ENCODE data around the gene ASXL2. TPM values are rescaled to one million over a fixed set of nuclear protein-coding genes. Genes with fewer than 3 reads are reported as not detected.

The ASXL2 gene
- total RNA-seq, 1 donor from 2014 or later: 33.7 TPM

GRCh38 chr2:25799301-25799700 lies 79.0 kb downstream of the ASXL2 start:
- DNase-seq (ENCODE audit: low spot score): no peak

DNA sequence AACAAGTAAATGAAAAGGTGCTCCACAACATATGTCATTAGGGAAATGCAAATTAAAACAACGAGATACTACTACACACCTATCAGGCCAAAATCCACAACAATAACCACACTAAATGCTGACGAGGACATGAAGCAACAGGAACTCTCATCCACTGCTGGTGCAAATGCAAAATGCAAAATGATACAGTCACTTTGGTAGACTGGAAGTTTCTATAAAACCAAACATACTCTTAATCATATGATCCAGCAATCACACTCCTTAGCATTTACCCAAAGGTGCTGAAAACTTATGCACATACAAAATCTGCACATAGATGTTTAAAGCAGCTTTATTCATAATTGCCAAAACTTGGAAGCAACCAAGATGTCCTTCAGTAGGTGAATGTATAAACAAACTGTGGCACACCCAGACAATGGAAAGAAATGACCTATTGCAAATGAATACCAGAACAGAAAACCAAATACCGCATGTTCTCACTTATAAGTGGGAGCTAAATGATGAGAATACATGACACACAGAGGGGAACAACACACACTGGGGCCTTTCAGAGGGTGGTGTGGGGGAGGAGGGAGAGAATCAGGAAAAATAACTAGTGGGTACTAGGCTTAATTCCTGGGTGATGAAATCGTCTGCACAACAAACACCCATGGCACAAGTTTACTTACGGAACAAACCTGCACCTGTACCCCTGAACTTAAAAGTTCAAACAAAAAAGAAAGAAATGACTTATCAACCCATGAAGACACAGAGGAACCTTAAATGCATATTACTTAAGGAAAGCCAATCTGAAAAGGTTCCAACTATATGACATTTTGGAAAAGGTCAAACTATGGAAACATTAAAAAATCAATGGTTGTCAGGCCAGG lies 80.4 kb downstream of the ASXL2 start:
- no peak for DNase-seq (ENCODE audit: low spot score)

GRCh38 chr2:25794544-25795276 lies 83.6 kb downstream of the ASXL2 start:
- DNase-seq (ENCODE audit: low spot score): no peak

GRCh38 chr2:25790074-25790790 lies 88.1 kb downstream of the ASXL2 start:
- no peak for DNase-seq (ENCODE audit: low spot score)

- DNase-seq (ENCODE audit: low spot score): no peak
Measured at GRCh38 chr2:25788457-25788856, 89.8 kb downstream of the ASXL2 start.

DNA sequence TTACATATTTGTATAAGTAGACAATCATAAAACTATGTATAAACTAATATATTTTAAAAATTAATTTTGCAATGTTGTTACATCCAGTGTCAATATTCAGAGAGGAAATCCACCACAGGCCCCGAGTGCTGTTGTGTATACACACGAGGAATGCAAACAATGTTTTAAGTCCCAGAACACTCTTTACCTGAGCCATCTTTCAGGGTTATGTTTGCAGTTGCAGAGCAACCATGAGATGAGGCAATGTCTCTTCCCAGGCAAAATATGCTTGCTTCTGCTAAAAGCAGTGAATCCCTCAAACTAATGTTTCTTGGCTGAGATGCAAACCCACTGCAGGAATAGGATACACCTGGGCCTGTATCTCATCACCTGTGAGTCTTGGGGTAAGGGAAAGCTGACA lies 91.3 kb downstream of the ASXL2 start:
- no peak for DNase-seq (ENCODE audit: low spot score)

- DNase-seq (ENCODE audit: low spot score): no peak
Measured at GRCh38 chr2:25784404-25784803, 93.9 kb downstream of the ASXL2 start.

GRCh38 chr2:25777077-25777476 lies 101.2 kb downstream of the ASXL2 start:
- no peak for DNase-seq (ENCODE audit: low spot score)

GRCh38 chr2:25772078-25772477 lies 106.2 kb downstream of the ASXL2 start:
- DNase-seq (ENCODE audit: low spot score): no peak

DNA sequence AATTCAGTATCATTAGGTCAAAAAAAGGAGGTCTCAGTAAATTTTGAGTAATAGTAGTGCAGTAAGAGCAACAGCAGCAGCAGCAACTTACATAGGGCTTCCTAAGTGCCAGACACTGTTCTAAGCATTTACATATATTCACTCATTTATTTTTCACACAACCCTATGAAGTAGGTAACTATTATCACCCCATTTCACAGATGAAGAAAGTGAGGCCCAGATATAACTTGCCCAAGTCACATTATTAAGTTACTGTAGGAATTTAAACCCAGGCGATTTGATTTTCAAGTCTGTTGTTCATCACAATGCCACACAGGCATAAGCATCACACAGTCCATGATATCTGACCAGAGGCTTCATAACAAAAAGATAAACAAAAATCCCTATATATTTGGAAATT lies 114.7 kb downstream of the ASXL2 start:
- DNase-seq (ENCODE audit: low spot score): no peak

DNA sequence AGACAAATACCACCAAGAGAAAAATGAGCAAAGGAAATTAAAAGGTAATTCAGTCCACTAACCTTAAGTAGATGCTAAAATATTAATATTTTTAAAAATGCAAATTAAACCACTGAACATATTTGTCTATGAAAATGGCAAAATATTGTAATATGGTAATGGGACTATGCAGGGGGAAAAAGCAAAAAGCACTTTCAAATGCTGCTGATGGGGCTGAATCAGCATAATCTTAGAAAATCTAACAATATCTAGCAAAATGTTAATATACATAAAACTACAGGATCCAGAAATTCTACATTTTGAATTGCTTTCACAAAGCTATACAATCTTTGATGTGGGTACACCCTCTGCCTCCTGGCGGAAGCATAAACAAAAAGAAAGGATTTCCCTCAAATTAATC lies 118.0 kb downstream of the ASXL2 start:
- no peak for DNase-seq (ENCODE audit: low spot score)

DNA sequence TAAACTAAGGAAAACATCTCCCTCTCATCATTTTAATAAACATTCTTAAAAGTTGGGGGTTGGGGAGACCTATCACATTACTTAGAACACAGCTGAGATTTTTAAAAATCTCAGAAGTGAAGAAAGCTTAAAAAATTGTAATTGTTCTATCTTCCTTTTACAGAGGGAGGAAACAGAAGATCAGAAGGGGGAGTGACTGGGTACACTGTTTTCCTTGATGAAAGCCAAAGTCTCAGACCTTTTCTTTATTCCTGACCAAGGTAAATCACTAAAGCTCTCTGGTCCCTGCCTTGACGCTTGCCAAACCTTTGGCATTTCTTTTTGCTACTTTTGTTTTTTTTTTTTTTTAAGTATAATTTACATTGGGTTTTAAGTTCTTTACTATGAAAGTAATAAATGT lies 119.9 kb downstream of the ASXL2 start:
- DNase-seq (ENCODE audit: low spot score): no peak

DNA sequence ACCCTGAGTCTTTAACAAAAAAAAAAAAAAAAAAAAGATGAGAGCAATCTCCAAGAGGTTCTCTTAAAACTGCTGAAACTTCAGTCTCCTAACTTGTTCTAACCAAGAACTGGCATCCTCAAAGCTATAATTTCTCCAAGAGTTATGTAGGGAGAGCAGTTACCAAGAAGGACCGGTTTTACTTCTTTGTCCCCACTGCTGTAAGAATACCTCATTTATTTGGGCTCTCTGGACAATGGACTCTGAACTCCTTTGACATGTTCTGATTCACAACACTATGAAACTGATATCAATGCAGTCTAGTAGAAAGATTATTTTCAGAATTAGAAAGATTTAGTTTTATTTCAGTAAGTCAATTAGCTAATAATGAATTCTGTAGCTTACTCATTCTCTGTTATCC lies 120.4 kb downstream of the ASXL2 start:
- DNase-seq (ENCODE audit: low spot score): no peak

GRCh38 chr2:25756536-25756935 lies 121.8 kb downstream of the ASXL2 start:
- DNase-seq (ENCODE audit: low spot score): no peak

DNA sequence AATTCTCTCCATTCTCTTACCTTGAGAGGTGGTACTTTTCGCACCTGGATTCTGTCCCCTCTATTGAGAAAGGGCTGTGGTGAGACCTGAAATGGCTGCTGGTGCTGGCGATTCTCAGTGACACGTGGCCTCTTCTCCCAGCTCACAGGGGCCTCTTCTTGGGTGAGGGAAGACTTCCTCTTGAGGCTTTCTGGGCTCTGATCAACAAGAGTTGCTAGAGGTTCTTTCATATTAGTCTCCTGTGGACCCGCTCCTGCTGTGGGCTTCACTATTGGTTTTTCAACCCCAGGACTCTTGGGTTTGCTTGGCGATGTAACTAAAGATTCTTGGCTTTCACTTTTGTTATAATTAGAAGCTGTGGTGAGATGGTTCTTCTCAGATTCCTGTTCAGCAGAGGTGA lies 128.6 kb downstream of the ASXL2 start:
- DNase-seq (ENCODE audit: low spot score): no peak

- no peak for DNase-seq (ENCODE audit: low spot score)
Measured at GRCh38 chr2:25744055-25744454, 134.2 kb downstream of the ASXL2 start.

DNA sequence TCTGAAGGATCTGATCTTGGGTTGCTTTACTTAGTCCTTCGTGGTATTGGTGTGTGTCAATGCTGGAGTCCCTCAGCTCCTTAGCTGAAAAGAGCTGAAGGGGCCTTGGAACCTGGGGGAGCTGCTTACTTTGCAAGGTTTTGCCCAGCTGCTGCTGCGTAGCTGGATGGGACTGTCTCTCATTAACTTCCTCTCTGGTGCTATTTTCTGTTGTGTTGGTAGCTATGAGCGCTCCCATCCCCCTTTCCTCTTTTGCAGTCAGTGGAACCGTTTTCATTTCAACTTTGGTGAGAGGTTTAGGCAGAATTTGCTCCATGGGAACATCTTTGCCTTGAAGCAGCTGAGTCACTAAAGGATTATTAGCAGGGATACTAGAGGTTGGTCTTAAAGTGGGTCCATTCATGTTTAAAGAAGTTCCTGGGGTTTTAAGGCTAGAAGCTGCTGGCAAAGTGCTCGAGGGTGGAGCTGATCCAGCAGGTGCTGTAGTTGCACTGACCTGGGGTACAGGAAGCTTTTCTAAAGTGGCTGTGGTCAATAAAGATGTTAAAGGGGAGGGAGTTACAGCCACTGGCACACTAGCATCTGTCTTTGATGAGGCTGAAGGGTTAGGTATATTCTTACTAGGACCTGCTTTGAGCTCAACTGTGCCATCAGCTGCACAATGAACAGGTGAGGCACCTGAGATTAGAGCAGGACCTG lies 135.0 kb downstream of the ASXL2 start:
- DNase-seq (ENCODE audit: low spot score): no peak

- no peak for DNase-seq (ENCODE audit: low spot score)
Measured at GRCh38 chr2:25742501-25742900, 135.8 kb downstream of the ASXL2 start.

GRCh38 chr2:25740810-25741381 lies 137.4 kb downstream of the ASXL2 start:
- no peak for DNase-seq (ENCODE audit: low spot score)

DNA sequence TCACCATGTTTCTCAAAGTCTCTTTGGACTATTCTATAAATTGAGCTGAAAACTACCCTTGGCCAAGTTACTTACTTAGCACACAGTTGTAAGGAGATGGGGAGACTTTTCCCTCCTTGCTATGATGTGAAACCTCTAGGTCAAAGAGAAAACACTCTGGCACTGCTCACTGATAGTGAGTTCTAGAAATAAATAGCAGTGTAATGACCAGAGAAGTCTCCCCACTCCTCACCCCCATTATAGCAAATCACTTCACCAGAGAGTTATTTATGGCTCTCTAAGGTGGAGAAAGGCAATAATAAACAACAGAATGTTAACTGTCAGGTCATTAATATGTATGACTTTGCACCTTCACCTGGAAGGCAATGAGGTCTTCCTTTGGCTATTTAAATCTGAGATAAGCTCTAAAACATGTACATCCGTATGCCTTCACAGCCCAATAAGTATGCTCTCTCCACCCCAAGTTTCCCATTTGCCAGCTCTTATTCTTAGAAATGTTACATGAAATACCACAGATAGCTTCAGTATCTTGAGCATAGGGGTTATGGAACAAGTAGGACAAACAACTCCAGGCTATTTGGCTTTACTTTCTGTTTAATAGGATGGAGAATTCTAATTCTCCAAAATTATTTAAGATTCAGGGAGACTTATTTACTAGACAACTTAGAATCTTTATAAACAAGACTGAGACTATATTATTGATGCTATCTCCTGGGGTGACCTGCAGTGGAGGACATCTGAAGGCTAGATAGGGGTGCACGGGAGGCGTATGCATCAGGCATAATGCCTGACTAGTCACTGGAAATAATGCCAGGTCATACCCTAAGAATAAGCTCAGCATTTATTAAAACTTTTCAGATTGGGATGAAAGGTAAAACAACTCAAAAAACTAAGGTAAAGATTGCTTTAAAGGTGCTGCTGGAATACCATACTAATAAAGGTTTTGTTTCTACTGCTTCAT lies 139.6 kb downstream of the ASXL2 start:
- DNase-seq (ENCODE audit: low spot score): no peak

All from ureter (tissue), 1 donor.